ENCODE data around the gene MRPL22.
"Not testable (repeated sequence)": the region's sequence is repeated elsewhere in the genome, so short reads cannot be mapped to it uniquely, and the experiment has no call there.

The MRPL22 gene

DNA sequence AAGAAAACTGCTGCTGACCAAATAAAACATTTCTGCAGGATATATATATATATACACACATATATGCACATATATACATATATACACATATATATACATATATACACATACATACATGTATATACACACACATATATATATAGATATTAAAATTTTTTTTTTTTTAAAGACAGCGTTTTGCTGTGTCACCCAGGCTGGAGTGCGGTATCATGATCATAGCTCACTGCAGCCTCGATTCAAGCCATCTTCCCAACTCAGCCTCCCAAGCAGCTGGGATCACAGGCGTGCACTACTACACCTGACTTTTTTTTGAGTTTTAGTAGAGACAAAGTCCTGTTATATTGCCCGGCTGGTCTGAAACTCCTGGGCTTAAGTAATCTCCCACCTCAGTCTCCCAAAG is 2.7 kb downstream of the MRPL22 start:
- no peak for DNase-seq

DNA sequence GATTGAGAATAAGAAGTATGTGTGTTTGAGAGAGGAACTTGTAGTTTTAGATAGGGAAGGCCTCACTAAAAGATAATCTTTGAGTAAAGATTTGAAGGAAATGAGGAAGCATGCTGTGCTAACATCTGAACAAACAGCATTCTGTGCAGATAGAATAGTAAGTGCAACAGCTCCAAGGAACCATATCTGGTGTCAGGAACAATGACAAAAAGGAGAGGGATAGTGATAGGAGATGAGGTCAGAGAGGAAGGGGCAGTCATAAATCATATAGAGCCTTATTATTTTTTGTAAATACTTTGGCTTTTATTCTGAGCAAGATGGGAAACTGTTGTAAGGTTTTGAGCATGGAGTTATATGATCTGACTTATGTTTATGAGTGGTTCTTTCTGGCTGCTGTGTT is 3.8 kb downstream of the MRPL22 start:
- DNase-seq: no peak

DNA sequence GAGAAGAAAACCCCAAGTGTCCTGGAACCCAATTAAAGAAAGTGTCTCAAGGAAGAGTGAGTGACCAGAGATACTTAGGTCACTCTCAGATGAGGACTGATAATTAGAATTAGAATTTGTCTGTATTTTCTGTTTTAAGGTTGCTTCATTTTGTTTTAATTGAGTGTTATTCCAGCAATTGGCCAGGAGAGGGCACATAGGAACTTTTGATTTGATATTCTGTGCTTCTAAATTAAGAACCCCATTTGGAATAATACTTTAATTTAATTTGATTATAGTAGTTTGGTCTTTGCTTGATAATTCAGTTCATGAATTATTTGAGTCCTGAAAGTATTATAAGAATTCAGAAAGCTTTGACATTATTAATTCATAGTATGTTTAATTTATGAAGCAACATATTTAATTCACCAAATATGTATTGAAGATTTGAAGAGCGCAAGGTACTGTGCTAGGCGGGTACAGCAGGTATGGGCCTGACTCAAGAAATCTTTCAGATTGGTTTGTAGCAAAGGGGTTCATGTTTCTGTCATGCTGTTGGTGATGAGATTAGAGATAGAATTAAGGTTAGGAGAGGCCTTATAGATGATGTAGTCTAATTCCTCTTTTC is 4.9 kb downstream of the MRPL22 start:
- no peak for DNase-seq

DNA sequence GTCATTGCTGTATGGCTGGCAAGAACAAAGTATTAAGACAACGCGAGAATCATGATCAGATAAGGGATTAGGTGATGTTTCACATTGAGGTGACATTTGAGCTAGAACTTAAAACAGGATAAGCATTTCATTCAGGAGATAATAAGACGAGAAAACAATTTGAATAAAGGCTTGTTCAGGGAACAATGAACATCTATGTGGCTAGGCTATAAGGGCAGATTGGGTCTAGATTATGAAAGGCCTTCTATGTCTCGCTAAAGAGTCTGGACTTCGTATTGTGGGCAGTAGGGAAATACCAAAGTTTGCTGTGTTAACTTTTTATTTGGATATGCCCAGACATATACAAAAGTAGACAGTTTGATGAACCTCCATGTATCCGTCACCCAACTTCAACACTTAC is 6.9 kb downstream of the MRPL22 start:
- no peak for DNase-seq

DNA sequence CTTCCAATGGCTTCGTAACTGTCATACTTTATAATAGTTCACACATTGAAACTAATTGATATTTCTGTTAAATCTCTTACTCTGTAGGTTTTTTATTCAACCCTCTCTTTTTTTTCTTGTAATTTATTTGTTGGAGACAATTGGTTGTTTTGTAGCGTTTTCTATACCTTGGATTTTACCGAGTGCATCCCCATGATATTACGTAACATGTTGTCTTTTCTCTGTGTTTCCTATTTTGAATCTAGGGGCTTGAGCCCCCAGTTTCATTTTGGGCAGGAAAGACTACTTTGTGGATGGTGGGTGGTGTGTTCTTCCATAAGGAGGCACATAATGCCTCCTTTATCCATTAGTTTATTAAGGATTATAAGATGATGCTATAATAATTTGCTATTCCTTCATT is 7.4 kb downstream of the MRPL22 start:
- DNase-seq: no peak

DNA sequence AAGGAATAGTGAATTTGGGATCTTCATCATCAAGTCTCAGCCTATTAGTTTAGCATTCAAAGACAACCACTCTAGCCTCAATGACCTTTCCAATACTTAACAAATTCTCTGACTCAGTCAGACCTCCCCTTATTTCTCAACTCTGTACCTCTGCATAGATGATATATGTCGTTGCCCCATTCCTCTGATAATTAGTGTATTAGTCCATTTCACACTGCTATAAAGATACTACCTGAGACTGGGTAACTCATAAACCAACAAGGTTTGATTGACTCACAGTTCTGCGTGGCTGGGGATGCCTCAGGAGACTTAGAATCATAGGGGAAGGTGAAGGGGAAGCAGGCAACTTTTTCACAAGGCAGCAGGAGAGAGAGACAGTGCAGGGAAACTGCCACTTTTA is 8.9 kb downstream of the MRPL22 start:
- no peak for DNase-seq

DNA sequence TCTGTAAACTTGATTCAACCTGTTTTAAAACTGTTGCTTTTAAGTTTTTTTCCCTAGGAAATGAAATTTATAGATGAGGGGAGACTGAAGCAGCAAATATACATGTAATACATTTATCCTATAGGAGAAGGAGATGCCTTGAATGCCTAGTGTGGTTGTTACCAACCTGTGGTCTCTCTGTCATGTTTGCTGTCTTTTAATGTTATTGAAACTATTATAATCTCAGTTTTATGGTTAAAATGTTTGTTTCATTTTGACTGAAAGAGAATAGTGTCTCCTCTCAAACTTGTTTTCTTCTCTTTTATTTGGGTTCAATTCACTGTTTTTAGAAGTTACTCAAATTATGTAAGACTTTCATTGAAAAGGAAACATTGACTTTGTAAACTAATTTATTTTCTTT is 15.8 kb downstream of the MRPL22 start:
- no peak for DNase-seq

DNA sequence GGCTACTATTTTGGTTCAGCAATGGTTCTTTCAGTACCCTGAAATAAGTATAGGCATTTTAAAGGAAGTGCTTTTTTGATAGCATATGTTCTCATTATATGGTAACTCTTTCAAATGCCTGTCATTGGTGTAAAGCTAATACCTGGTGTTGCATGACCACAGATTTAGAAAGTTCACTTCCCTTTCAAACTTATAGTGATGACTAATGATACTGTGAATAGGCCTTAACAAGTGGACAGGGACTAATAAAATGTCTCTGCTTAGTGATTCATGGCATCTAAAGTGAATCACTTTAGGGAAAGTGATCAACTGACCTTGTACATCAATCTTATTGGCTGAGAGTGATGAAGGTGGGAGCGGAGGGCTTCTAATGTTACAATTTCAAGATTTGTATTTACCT is 21.6 kb downstream of the MRPL22 start:
- DNase-seq: no peak

DNA sequence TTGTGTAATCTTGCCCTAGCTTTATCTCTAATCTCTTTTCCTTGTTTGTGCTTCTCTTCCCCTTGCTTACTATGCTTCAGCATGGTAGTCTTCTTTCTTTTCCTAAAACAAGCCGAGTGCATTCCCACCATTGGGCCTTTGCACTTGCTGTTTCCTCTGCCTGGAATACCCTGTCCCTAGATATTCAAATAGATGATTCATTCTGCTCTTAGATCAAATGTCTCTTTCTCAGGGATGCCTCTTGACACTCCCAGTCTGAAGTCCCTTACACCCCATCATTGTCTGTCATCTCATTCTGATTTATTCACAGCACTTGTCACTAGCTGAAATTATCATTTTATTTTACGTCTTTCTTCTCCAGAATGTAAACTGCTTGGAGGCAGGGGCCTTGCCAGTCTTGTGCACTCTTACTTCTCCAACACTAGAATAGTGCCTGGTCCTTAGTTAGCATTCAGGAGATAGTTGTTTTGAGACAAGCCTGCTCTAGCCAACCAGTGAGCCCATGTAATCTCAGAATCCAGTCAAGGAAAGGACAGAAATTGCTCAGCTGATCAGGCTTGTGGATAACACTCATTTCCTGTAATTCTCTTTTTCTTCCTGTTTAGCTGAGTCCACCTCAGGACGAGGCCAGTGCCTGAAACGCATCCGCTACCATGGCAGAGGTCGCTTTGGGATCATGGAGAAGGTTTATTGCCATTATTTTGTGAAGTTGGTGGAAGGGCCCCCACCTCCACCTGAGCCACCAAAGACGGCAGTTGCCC is 25.4 kb downstream of the MRPL22 start:
- no peak for DNase-seq

DNA sequence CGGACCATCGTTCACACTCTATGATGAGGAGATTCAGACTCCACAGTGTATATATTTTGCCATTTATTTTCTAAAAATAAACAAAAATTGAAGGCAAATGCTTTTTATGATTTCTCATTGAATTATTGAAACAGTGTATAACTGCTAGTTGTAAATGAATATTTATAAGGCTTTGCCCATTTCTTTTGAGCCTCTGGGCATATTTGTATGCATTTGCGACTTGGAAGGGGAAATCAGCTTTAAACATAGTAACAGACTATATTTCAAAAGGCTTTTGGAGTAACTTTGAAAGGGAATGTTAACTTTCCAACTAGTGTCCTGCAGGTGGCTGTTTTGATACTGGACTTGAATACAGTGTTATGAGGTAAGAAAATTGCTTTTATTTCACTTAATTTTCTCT is 26.0 kb downstream of the MRPL22 start:
- DNase-seq: no peak

DNA sequence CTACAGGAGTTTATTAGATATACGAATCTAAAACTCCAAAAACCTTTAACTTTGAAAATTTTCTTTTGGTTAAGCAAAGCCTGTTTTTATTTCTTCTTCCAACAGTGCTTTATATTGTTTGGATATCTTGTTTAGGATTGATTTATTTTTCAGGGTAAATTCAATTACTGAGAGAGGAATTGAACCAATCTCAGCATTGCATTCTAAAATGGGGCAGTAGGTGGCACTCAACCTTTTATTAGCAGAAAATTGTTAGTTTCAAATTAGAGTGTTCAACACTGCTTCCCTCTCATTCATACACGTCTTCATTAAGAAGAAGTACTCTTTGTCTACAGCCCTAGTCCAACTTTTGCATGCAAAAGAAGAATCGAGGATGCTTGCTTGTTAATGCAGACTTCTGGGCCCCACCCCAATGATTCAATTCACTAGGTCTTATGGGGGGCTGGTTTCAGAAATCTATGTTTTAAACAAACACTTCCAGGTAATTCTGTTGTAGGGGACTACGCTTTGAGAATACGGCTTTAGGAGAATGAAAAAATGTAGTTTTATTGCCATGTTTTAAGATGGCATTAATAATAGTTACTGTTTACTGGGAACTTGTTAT is 26.6 kb downstream of the MRPL22 start:
- no peak for DNase-seq

DNA sequence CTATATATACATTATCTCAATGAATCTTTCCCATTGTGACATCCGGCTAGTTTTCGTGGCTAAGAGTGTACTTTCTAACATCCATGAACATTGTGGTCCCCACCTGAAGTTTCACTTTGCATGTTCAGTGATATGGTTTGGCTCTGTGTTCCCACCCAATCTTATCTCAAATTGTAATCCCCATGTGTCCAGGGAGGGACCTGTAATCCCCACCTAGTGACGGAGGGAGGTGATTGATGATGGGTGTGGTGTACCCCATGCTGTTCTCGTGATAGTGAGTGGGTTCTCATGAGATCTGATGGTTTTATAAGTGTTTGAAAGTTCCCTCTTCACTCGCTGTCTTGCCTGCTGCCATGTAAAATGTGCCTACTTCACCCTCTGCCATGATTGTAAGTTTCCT is 28.1 kb downstream of the MRPL22 start:
- DNase-seq: no peak

DNA sequence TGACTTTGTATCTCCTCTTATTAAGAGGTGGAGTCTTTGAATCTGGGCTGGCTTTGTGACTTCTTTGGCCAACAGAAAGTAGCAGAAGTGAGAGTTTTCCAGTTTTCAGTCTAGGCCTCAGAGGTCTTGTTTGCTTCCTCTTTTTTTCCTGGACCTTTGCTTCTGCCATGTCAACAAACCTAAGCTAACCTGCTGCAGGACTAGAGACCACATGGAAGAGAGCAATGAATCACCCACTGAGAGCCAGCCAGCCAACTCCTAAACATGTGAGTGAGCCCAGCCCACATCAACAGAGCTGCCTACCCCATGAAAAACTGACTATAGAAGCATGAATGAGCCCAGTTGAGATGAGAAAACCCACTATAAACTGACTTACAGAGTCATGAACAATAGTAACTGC is 29.9 kb downstream of the MRPL22 start:
- no peak for DNase-seq

DNA sequence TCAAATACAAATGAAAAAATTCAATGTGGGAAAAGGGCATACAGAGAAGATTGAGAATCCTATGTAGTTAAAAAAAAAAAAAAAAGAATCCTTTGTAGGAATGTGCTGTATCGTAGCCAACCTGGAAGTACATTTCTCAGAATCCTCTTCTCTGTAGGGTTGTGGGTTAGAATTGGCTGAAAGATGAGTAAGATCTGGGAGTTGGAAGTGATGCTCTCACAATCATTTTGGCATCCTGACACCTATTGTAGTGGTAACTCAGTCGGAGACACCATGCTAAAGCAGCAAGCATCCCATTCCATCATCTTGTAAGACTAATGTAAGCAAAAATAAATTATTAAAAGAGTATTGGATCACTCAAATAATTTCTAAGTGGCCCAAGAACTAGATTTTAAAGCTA is 30.6 kb downstream of the MRPL22 start:
- DNase-seq: no peak

DNA sequence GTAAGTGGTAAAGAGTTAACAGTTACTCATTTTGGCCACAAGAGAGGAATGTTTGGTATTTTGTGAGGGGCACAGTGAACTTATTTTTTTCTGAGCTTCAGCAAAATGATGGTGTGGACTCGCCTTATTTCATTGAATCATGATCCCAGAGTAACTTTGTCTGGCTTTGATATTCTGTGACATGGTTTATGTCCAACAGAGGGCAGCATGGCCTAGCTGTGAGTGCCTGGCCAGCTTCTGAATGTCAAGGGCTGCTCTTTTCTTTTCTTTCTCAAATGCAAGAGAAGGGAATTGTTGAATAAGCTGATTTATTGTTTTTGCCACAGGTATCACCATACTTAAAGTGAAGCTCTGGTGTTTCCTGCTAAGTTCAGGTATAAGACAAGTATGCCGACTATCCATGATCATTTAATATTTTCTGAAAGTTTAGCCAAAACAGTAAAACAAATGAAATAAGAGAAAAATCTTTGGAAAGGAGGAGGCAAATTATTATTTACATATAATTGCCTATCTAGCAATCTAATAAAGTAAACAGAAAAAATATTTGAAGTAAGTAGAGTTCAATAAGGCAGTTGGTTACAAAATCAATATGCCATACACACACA is 31.7 kb downstream of the MRPL22 start:
- DNase-seq: no peak

DNA sequence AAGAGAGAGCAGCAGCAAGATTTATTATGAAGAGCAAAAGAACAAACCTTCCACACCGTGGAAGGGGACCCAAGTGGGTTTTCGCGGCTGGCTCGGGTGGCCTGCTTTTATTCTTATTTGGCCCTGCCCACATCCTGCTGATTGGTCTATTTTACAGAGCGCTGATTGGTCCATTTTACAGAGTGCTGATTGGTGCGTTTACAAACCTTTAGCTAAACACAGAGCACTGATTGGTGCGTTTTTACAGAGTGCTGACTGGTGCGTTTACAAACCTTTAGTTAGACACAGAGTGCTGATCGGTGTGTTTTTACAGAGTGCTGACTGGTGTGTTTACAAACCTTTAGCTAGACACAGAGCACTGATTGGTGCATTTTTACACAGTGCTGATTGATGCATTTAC is 35.2 kb downstream of the MRPL22 start:
- DNase-seq: not testable (repeated sequence)

DNA sequence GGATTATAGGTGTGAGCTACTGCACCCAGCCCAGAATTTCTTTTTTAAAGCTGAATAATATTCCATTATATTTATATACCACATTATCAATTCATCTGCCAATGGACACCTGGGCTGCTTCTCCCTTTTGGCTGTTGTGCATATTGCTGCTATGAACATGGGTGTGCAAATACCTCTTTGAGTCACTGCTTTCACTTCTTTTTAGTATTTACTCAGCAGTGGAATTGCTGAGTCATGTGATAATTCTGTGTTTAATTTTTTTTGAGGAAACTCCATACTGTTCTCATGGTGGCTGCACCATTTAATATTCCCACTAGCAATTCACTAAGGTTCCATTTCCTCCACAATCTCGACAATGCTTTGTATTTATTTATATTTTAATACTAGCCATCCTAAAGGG is 36.5 kb downstream of the MRPL22 start:
- DNase-seq: no peak

DNA sequence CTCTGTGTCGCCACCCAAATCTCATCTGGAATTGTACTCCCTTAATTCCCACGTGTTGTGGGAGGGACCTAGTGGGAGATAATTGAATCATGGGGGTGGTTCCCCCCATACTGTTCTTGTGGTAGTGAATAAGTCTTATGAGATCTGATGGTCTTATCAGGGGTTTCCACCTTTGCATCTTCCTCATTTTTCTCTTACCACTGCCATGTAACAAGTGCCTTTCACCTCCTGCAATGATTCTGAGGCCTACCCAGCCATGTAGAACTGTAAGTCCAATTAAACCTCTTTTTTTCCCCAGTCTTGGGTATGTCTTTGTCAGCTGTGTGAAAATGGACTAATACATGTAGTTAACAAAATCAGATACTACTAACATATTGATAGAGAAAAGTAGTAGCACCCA is 37.4 kb downstream of the MRPL22 start:
- not testable (repeated sequence) for DNase-seq

DNA sequence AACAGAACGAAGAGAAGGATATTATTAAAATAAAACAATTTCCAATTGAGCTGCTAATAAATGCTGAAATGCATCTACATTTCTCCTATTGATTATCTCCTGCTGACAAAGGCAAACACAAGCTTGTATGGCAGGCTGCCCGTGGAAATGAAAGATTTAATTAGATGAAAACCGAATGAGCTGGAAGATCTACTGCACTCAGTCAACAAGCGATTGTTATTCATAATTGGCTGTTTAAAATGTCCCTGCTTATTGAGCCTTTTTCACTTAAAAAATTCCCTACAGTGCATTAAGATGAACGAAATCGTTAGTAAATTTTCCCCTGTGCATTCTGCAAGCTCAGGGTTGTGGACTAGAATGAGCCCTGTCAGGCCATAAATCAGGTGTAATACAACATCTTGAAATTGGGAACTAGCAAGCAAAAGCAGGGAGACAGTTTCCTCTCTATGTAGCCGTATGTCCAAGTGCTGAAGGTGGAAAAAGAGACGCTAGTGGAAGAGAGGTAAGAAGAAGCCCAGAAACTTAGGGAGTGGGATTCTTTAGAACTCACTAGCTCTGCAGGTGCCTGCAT is 44.2 kb downstream of the MRPL22 start:
- no peak for DNase-seq

DNA sequence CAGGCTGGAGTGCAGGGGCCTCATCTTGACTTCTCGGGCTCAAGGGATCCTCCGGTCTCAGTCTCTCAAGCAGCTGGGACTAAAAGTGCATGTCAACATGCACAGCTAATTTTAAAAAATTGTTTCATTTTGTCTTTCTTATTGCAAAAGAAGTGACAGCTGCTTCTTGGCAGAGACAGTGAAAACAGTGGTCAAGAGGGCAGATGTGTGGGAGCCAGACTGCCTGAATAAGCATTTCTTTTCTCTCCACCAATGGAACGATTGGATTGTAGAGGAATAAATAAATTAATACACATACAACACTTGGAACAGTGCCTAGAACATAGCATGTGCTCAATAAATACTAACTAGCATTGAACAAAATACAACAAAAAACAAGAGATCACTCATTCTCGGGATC is 45.3 kb downstream of the MRPL22 start:
- no peak for DNase-seq

DNA sequence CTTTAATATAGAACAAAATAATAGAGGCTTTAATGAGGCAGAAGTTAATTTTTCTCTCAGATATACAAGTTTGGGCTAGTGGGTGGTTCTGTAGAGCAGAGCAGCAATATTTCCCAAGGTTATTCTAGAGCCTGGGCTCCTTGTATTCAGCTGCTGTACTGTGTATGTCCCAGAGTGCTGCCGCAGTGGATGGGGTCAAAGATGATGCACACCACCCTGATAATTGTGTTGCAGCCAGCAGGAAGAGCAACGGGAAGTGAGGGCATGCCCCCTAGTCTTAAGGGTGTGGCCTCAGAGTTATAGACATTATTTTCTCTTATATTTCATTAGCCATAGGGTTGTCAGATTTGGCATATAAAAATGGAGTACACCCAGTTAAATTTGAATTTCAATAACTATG is 48.8 kb downstream of the MRPL22 start:
- DNase-seq: no peak

DNA sequence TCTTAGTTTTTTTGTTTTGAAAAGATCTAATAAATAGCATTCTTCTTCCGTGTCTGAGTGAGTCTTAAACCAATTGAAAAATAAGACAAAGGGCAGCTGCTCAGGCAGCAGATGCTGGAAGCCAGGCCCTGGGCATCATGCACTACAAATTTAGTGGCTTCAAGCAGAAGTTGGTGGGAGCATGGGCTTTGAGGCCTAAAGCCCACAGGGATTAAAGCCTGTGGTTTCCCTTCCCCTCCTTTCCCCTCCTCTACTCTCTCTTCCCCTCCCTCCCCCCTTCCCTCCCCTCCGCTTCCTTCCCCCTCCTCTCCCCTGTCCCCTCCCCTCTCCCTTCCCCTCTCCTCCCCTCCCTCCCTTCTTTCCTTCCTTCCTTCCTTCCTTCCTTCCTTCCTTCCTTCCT is 52.6 kb downstream of the MRPL22 start:
- DNase-seq: no peak

DNA sequence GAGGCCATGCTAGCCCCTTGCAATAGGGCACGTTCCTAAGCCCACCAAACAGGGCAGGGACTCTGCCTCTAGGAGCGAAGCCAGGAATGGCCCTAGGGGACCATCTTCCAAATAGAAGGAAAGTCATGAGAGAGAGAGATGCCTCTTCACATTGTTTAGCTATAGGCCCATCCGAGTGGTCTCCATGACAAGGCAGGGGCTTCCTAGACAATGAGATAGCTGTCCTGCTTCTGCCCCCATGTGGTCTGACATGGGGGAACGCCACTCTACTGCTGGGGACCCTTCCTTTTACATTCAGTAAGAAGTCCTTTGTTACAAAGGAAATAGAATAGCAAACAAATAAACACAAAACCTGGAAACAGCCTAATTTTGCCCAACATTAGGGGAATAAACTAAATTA is 54.8 kb downstream of the MRPL22 start:
- no peak for DNase-seq

DNA sequence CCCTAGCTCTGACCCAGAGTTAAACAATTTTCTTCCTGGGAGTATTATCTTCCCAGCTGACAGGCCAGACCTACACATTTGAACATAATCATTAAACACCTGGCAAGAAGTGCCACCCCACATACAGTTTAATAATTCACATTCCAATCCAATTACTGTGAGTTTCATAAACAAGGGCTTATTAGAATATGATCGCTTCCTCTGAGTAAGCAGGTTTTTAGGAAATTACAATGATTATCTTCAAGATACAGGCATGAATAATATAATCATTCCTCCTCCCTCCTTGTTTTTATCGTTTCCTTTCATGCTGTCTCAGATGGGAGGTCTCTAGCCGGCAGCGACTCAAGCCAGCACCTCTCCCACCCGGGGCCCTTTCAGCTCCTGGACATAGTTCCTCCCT is 56.9 kb downstream of the MRPL22 start:
- peak; percentile 23 for DNase-seq

Measured in NCI-H524 treated with DMSO at 0.1 percent for 48 hours (cell line).